Mesodermal cell (in vitro differentiated cells): ENCODE results near the gene ZNF816. TPM values are rescaled to one million over a fixed set of nuclear protein-coding genes. Genes with fewer than 3 reads are reported as not detected.

Source experiments
- H3K27ac ChIP-seq: 2 replicates; pipeline ENCODE4 v1.7.0; 2013; ENCODE audit warnings: mild to moderate bottlenecking, low read depth, low read length, moderate library complexity; ENCODE audit not compliant: severe bottlenecking
- H3K36me3 ChIP-seq: 2 replicates; pipeline ENCODE4 v1.7.1; 2013; ENCODE audit warnings: mild to moderate bottlenecking, low read length, moderate library complexity; ENCODE audit not compliant: control insufficient read depth, insufficient read depth
- H3K4me1 ChIP-seq: one replicate; pipeline ENCODE4 v1.7.1; 2013; ENCODE audit warnings: mild to moderate bottlenecking, low read length; ENCODE audit not compliant: insufficient read depth, control insufficient read depth, poor library complexity, severe bottlenecking
- H3K4me3 ChIP-seq: 2 replicates; pipeline ENCODE4 v1.7.0; 2013; ENCODE audit warnings: low read length, control low read depth, mild to moderate bottlenecking; ENCODE audit not compliant: insufficient read depth, poor library complexity, severe bottlenecking; ENCODE audit errors: extremely low read depth
- H3K9me3 ChIP-seq: 2 replicates; pipeline ENCODE4 v1.7.1; 2013; ENCODE audit warnings: mild to moderate bottlenecking, low read length, moderate library complexity; ENCODE audit not compliant: control insufficient read depth
- WGBS, 2 experiments: methylation state at CpG; one replicate each; pipeline ENCODE4 v1.1.5; 2013; ENCODE audit warnings: missing lambda C conversion rate in 2 of 2; ENCODE audit not compliant: insufficient coverage in 2 of 2; 5-methylcytosine and 5-hydroxymethylcytosine counted together
- polyA plus RNA-seq, 2 experiments: library from polyadenylated mRNA; stranded (reverse); fragments of 50-300 nt; gene quantifications; one replicate each; pipeline ENCODE4 v1.2.3, GENCODE V29; 2013

The ZNF816 gene
- 8.4 TPM for polyA plus RNA-seq (2013, experiment 1 of 2)
- polyA plus RNA-seq (2013, experiment 2 of 2): 11.6 TPM

DNA sequence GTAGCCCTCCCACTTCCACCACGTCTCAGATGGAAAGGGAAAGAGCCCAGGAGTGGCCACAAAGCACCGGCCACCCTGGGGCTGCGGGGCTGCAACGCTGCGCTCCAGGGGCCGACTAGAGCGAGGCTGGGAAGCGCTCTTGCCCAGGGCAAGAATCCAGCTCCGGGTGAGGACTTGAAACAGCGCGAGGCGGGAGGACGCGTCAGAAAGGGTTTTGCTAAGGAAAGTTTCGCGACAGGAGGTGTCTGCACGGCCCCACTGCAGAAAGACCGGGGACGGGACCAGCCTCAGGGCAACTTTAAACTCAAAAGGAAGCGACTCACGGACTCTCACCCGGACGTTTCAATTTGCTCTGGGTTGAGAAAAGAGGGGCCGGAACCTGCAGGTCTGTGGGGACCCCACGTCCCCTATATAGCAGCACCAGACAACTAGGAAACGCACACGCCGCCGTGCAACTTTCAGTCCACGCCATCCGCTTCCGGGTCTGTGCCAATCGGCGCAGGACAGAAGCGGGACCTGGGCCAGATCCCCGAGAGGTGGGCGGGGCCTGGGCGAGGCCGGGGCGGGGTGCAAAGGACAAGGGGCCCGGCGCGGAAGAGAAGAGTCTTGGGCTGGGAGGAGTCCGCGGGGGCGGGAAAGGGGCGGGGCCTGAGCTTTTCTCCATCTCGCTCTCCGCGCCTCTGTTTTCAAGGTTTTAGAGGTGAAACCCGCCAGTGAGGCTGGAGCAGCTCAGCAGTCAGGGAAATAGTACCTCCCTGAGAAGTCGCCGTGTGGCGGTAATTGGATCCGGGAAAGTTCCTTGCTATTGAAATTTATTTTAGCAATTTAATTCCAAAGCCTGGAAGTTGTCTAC lies at the start of gene ZNF816:
Gene ZNF816 (minus strand): TSS at position 488 of the 853 bp plus-strand sequence. CDS start 6,792 bp downstream, outside the sequence.
- H3K4me3 ChIP-seq: peak within 1 kb of the TSS; percentile 65
- 0 to 1% methylated on average over 28 to 48 of the region's 55 CpGs for WGBS, 2 experiments
- H3K36me3 ChIP-seq: peaks cover 34% of the 10 kb centered on the region
- H3K27ac ChIP-seq: peak within 1 kb of the TSS; percentile 72
- H3K4me1 ChIP-seq: no peaks in the 10 kb centered on the region
- H3K9me3 ChIP-seq: peaks cover 46% of the 10 kb centered on the region

DNA sequence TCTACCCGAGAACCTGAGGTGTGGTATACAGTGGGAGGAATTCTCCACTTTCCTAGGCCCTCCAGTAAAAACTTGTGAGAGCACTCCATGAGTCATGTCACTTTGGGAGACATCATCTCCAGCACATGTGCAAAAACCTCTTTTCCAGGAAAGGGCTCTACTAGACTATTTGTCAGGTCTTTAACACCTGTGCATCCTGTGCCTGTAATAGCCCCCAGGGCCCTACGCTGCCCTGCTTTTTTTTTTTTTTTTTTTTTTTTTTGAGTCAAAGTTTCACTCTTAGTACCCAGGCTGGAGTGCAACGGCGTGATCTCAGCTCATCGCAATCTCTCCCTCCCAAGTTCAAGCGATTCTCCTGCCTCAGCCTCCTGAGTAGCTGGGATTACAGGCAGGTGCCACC lies 49.3 kb upstream of the ZNF816 start:
- no peak overlapping the region for H3K27ac ChIP-seq
- WGBS, 2 experiments: 80% methylated on average over 1 of the region's 6 CpGs; no CpG with 5 or more reads in 1 of the 2 experiments
- H3K9me3 ChIP-seq: peaks cover 21% of the 10 kb centered on the region

DNA sequence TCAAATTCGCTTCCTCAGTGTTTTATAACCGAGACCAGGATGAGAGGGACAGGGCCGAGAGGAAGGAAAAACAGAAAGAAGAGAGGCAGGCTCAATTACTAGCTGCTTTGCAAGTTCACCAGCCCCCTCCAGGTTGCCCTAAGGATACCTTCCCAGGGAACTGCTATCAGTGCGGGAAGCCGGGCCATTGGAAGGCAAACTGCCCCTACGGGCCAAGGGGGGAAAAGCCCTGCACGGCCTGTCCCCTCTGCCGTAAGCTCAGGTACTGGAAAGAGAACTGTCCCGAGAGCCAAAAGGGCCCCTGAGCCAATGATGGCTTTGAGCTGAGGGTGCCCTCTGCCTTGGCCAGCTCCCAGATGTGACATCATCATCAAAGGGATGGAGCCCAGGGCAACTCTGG lies 47.8 kb upstream of the ZNF816 start:
- H3K36me3 ChIP-seq: no peaks in the 10 kb centered on the region
- 65 to 70% methylated on average over 4 to 8 of the region's 9 CpGs for WGBS, 2 experiments
- H3K9me3 ChIP-seq: peaks cover 17% of the 10 kb centered on the region
- H3K27ac ChIP-seq: no peak overlapping the region
- no peaks in the 10 kb centered on the region for H3K4me1 ChIP-seq
- no peak overlapping the region for H3K4me3 ChIP-seq

More for the DNA sequence above, 49.3 kb upstream of the ZNF816 start:
- no peaks in the 10 kb centered on the region for H3K36me3 ChIP-seq
- H3K4me1 ChIP-seq: peaks cover 2% of the 10 kb centered on the region
- H3K4me3 ChIP-seq: no peak overlapping the region

DNA sequence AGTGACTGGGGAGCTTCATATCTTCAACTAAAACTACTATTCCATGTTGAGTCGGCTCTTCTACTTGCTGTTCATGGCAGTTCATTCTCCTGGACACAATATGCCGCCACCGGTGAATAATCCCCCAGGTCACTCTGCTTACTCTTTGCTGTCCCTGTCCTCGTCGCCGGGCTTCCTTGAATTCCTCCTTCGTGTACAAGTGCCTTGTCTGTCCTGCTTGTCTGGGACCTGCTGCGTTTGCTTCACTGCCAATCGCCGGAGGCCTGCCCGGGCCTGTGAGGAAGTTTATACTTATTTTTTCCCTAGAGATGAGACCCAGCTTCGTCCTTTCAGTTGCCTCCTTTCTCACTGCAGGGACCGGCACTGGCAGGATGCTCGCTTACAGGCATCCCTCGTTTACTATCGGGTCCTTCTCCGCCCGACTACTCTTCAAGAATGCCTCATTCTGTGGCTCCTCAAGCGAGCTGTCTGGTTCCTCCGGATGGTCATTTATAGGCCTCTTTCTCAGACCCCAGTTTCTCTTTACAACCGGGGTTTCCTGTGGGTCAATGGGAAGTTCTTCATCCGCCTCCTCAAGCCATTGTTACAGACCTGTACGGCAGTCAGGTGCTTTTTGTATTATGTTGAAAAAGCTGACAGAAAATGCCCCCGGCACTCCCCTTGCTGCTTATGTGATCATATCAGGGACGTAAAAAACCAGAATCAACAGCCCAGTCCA lies 45.5 kb upstream of the ZNF816 start:
- Histone ChIP-seq H3K4me1 (no peaks in the 10 kb centered on the region), H3K36me3 (no peaks in the 10 kb centered on the region), H3K27ac (no peak overlapping the region), H3K4me3 (no peak overlapping the region), H3K9me3 (peaks cover 31% of the 10 kb centered on the region)
- WGBS, 2 experiments: 87 to 96% methylated on average over 17 to 18 of the region's 25 CpGs

DNA sequence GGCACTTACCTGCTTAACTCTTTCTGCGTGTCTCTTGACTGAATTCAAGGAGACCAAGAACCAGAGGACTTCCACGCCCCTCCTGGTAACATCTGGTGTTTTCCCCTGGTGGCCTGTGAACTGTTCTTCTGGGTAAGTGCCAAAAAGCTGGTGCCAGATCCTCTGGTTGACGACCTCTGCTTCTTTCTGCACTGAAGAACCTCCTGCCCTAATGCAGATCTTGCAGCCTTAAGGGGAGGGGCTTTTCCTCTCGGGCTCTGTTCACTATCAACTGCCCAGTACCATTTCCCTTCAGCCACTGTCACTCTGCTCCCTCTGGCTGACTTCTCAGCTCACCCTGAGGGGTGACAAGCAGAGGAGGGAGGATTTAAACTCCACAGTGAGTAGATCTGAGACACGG lies 44.9 kb upstream of the ZNF816 start:
- no peak overlapping the region for H3K27ac ChIP-seq
- no peak overlapping the region for H3K4me3 ChIP-seq
- H3K4me1 ChIP-seq: no peaks in the 10 kb centered on the region
- 71 to 86% methylated on average over 3 of the region's 5 CpGs for WGBS, 2 experiments
- no peaks in the 10 kb centered on the region for H3K36me3 ChIP-seq
- peaks cover 31% of the 10 kb centered on the region for H3K9me3 ChIP-seq

DNA sequence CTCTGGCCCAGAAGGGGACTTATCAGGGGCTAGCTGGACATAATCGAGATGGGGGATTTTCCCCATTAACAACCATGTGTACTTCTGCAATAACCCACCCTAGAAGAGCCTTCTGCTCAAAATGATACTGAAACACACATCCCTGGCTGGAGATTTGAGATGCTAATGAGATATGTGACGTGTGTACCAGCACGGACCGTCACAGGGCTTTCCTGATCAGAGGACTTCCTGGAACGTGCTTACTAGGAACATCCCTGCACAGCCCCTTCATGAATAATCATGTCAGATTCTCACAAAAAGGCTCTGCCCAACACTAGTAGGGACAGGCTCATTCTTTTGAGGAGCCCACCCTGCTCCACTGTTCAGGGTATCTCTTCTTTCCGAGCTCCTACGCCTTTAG lies 44.5 kb upstream of the ZNF816 start:
- Histone ChIP-seq H3K9me3 (peaks cover 31% of the 10 kb centered on the region), H3K4me1 (no peaks in the 10 kb centered on the region), H3K27ac (no peak overlapping the region), H3K36me3 (no peaks in the 10 kb centered on the region), H3K4me3 (no peak overlapping the region)
- WGBS, 2 experiments: 79 to 97% methylated on average over 6 of the region's 7 CpGs

DNA sequence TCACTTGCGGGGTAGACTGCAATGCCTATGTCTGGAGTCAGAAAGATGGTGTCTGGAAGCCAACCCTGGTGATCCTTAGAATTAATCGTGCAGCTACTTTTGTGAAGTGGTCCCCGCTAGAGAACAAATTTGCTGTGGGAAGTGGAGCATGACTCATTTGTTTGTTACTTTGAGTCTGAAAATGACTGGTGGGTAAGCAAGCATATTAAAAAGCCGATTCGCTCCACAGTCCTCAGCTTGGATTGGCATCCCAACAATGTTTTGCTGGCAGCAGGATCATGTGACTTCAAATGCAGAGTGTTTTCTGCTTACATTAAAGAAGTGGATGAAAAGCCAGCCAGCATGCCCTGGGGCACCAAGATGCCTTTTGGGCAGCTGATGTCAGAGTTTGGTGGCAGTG lies 41.6 kb upstream of the ZNF816 start:
- WGBS, 2 experiments: 92 to 94% methylated on average over 5 of the region's 5 CpGs
- H3K27ac ChIP-seq: no peak overlapping the region

DNA sequence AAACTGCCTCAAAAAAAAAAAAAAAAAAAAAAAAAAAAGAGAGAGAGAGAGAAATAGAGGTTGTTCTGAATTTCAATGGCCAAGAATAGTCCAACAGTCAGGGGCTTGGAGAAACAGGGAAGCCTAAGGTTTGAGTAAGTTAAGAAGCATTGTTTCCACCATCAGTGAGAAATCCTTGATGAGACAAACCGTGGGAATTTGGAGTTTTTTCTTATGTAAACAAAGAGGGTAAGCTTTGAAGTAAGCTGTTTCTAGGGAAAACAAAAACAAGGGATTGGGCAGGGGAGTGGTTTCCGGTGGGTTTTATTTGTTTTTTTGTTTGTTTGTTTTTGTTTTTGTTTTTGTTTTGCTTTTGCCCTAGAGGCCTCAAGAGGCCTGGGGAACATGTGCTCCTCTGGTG lies 39.8 kb upstream of the ZNF816 start:
- WGBS, 2 experiments: 36% methylated on average over 1 to 2 of the region's 2 CpGs
- H3K36me3 ChIP-seq: no peaks in the 10 kb centered on the region
- peaks cover 18% of the 10 kb centered on the region for H3K9me3 ChIP-seq

More for the DNA sequence above, 41.6 kb upstream of the ZNF816 start:
- H3K4me3 ChIP-seq: no peak overlapping the region
- no peaks in the 10 kb centered on the region for H3K4me1 ChIP-seq
- peaks cover 22% of the 10 kb centered on the region for H3K9me3 ChIP-seq
- H3K36me3 ChIP-seq: no peaks in the 10 kb centered on the region

DNA sequence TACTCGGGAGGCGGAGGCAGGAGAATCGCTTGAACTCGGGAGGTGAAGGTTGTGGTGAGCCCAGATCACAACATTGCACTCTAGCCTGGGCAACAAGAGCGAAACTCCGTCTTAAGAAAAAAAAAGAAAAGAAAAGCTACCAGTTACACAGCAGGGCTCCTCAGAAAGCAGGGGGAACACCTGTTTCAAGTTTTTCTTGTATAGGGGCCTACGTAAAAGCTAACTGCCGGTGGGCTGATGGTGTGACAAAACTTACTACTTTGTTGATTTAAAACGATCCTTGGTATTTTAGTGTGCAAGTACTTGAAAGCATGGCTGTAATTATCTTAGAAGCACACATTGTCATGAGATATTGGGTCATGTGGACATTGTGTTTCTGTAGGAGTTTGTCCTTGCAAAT lies 35.3 kb upstream of the ZNF816 start:
- 86 to 95% methylated on average over 9 of the region's 9 CpGs for whole genome bisulfite sequencing, 2 experiments
- Histone ChIP-seq H3K27ac (no peak overlapping the region), H3K4me1 (no peaks in the 10 kb centered on the region), H3K36me3 (no peaks in the 10 kb centered on the region), H3K9me3 (peaks cover 14% of the 10 kb centered on the region), H3K4me3 (no peak overlapping the region)

More for the DNA sequence above, 39.8 kb upstream of the ZNF816 start:
- H3K4me3 ChIP-seq: no peak overlapping the region
- no peaks in the 10 kb centered on the region for H3K4me1 ChIP-seq
- no peak overlapping the region for H3K27ac ChIP-seq

DNA sequence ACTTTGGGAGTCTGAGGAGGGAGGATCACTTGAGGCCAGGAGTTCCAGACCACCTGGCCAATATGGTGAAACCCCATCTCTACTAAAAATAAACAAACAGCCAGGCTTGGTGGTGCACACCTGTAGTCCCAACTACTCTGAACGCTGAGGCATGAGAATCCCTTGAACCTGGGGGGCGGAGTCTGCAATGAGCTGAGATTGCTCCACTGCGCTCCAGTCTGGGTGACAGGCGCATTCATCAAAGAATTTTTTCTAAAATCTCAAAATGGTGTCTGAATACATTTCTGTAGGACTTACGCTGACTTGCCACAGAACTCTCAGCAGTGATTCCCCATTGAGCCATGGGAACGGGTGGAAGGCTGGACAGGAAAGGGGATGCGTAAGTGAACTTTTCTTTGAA lies 33.0 kb upstream of the ZNF816 start:
- WGBS, 2 experiments: 94 to 96% methylated on average over 4 to 6 of the region's 7 CpGs
- Histone ChIP-seq H3K4me3 (no peak overlapping the region), H3K27ac (no peak overlapping the region), H3K9me3 (peaks cover 14% of the 10 kb centered on the region), H3K36me3 (no peaks in the 10 kb centered on the region), H3K4me1 (no peaks in the 10 kb centered on the region)
